ENCODE measurements around the gene GP9.

DNA sequence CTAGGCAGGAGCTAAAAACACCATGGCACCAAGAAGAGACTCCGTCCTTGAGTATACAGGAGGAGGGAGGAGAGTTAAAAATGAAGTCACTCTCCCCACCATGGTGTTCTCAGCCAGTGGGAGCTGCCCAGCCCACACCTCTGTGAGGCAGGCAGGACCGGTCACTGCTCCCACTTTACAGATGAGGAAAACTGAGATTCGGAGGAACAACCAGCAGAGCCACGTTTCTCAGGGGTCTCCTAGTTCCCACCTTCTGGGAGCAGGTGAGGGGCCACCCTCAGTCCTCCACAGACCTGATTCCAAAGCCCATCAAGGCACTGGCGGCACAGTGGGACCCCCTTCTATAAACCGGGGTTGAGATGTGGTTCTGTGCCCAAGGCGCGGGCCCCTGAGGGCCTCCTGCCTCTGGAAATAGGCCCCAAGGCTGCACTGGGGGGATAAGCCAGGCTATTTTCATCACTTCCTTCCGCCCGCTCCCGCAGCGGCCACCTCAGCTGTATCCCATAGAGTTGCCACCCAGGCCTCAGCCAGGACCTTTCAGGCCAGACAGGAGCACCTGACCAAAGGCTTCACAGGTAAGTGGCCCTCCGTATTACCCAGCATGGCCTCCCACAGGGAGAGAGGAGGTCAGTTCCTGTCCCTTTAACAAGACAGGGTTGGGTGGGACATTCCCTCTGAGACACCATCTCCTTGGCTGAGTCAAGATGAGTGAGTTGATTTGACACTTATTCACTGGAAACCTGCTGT is at the start of gene GP9:
- TF ChIP-seq EZH2 (IDR thresholded peaks at IDR 0.05; ENCODE audit: low read length, missing control alignments), result no peak
- TF ChIP-seq, protein P1, sequence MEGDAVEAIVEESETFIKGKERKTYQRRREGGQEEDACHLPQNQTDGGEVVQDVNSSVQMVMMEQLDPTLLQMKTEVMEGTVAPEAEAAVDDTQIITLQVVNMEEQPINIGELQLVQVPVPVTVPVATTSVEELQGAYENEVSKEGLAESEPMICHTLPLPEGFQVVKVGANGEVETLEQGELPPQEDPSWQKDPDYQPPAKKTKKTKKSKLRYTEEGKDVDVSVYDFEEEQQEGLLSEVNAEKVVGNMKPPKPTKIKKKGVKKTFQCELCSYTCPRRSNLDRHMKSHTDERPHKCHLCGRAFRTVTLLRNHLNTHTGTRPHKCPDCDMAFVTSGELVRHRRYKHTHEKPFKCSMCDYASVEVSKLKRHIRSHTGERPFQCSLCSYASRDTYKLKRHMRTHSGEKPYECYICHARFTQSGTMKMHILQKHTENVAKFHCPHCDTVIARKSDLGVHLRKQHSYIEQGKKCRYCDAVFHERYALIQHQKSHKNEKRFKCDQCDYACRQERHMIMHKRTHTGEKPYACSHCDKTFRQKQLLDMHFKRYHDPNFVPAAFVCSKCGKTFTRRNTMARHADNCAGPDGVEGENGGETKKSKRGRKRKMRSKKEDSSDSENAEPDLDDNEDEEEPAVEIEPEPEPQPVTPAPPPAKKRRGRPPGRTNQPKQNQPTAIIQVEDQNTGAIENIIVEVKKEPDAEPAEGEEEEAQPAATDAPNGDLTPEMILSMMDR (conservative IDR thresholded peaks at IDR 0.05 in 1 of 2, IDR thresholded peaks at IDR 0.05 in 1 of 2; ENCODE audit: low read depth in 1 of 2, low read length in 2 of 2), result no peak

Data from fibroblast of lung (primary cell).